HG03135 (cell line): ENCODE results near the gene ZBTB7C.

ENCODE experiments used
- ATAC-seq: cut with Tn5 transposase; IDR thresholded peaks from one replicate; pipeline ENCODE4 v1.9.1; 2021; ENCODE audit warnings: mild to moderate bottlenecking, moderate library complexity; ENCODE audit not compliant: unreplicated experiment

The ZBTB7C gene

GRCh38 chr18:48030616-48031480 lies 378.3 kb downstream of the ZBTB7C start:
- ATAC-seq: no peak

- ATAC-seq: no peak
These were observed 379.7 kb downstream of the ZBTB7C start for GRCh38 chr18:48029296-48029986.

- ATAC-seq: no peak
These were observed 380.5 kb downstream of the ZBTB7C start for GRCh38 chr18:48028696-48029095.

GRCh38 chr18:48028081-48028480 lies 381.1 kb downstream of the ZBTB7C start:
- no peak for ATAC-seq

GRCh38 chr18:48027401-48027963 lies 381.7 kb downstream of the ZBTB7C start:
- no peak for ATAC-seq

GRCh38 chr18:48026216-48026615 lies 383.0 kb downstream of the ZBTB7C start:
- ATAC-seq: no peak

GRCh38 chr18:48024881-48025660 lies 384.1 kb downstream of the ZBTB7C start:
- no peak for ATAC-seq

GRCh38 chr18:48024009-48024512 lies 385.1 kb downstream of the ZBTB7C start:
- no peak for ATAC-seq

GRCh38 chr18:48023334-48024008 lies 385.7 kb downstream of the ZBTB7C start:
- ATAC-seq: no peak

- ATAC-seq: peak; percentile 58
These were observed 386.5 kb downstream of the ZBTB7C start for GRCh38 chr18:48022531-48023329.

- ATAC-seq: no peak
These were observed 387.2 kb downstream of the ZBTB7C start for GRCh38 chr18:48022021-48022420.

- no peak for ATAC-seq
These were observed 387.8 kb downstream of the ZBTB7C start for GRCh38 chr18:48021273-48021914.

- ATAC-seq: no peak
These were observed 388.6 kb downstream of the ZBTB7C start for GRCh38 chr18:48020337-48021250.

- no peak for ATAC-seq
These were observed 389.4 kb downstream of the ZBTB7C start for GRCh38 chr18:48019557-48020325.

- no peak for ATAC-seq
These were observed 390.3 kb downstream of the ZBTB7C start for GRCh38 chr18:48018851-48019250.

GRCh38 chr18:48017635-48018034 lies 391.5 kb downstream of the ZBTB7C start:
- ATAC-seq: no peak

- ATAC-seq: no peak
These were observed 396.0 kb downstream of the ZBTB7C start for GRCh38 chr18:48013162-48013561.
